Thoracic aorta (tissue), 2 donors: Measurements from ENCODE around the gene KLK1. TPM values are rescaled to one million over a fixed set of nuclear protein-coding genes. Genes with fewer than 3 reads are reported as not detected.
"Not testable (repeated sequence)": the region's sequence is repeated elsewhere in the genome, so short reads cannot be mapped to it uniquely, and the experiment has no call there.

Source experiments
- ATAC-seq: fragments of 150-250 bp; one replicate; pipeline ENCODE4 v1.8.0; 2017; ENCODE audit warnings: low read depth; ENCODE audit not compliant: insufficient number of reproducible peaks, low FRiP score
- DNase-seq: peaks from one replicate; pipeline ENCODE4 v3.0.0-alpha.2; 2020; ENCODE audit warnings: low spot score
- H3K27ac ChIP-seq, 2 donors: fragments of 200-600 bp; sonication (generic); 1 replicate in 1 of 2; 2 replicates in 1 of 2; pipeline ENCODE4 v1.5.1; 2016; ENCODE audit warnings: mild to moderate bottlenecking in 2 of 2, moderate library complexity in 2 of 2
- H3K27me3 ChIP-seq: fragments of 200-600 bp; sonication (generic); replicated peaks from 2 replicates; pipeline ENCODE4 v1.6.0; 2016; ENCODE audit warnings: mild to moderate bottlenecking; ENCODE audit not compliant: insufficient read depth
- H3K36me3 ChIP-seq: fragments of 200-600 bp; sonication (generic); one replicate; pipeline ENCODE4 v1.5.1; 2016
- H3K4me1 ChIP-seq, 2 donors: fragments of 200-600 bp; sonication (generic); 1 replicate in 1 of 2; 2 replicates in 1 of 2; pipeline versions ENCODE4 v1.5.1 to v1.6.0; 2016; ENCODE audit warnings: low read depth in 2 of 2, mild to moderate bottlenecking in 1 of 2; ENCODE audit not compliant: control insufficient read depth in 1 of 2
- H3K4me3 ChIP-seq: fragments of 200-600 bp; sonication (generic); 2 replicates; pipeline ENCODE4 v1.5.1; 2016; ENCODE audit warnings: mild to moderate bottlenecking
- H3K9me3 ChIP-seq: fragments of 200-600 bp; sonication (generic); 2 replicates; pipeline ENCODE4 v1.5.1; 2016
- CTCF ChIP-seq: fragments of 200-600 bp; sonication (generic); IDR thresholded peaks from one replicate; pipeline ENCODE4 v1.5.1; 2019; ENCODE audit warnings: antibody characterized with exemption
- total RNA-seq, 2 donors: library from RNA; depleted of rRNA; stranded (reverse); fragments of >200 nt; gene quantifications; one replicate each; pipeline versions ENCODE4 v1.1.0 to v1.2.3, GENCODE V29; 2016

KLK1 gene
- total RNA-seq, 2 donors from 2014 or later = not detected

- H3K4me3 ChIP-seq = no peak overlapping the region
- ATAC-seq = no peak
- H3K9me3 ChIP-seq = no peaks in the 10 kb centered on the region
- DNase-seq = no peak
- no peaks in the 10 kb centered on the region for H3K36me3 ChIP-seq
- TF ChIP-seq CTCF = no peak
- H3K27me3 ChIP-seq = no peaks in the 10 kb centered on the region
- no peaks in the 10 kb centered on the region for H3K4me1 ChIP-seq
- no peak overlapping the region for H3K27ac ChIP-seq
Measured at GRCh38 chr19:50790922-50791467, 32.6 kb downstream of the KLK1 start.

GRCh38 chr19:50790396-50790795 is 33.2 kb downstream of the KLK1 start, which contains the start of gene ACP4:
Gene ACP4 (plus strand): TSS chr19:50790415. CDS start chr19:50790415, 0 bp downstream.
- no peak within 1 kb of the TSS for H3K27ac ChIP-seq
- no peak within 1 kb of the TSS for H3K4me3 ChIP-seq
- no peak for TF ChIP-seq CTCF
- DNase-seq (no peak), ATAC-seq (no peak)
- H3K36me3 ChIP-seq = no peaks in the 10 kb centered on the region
- no peaks in the 10 kb centered on the region for H3K9me3 ChIP-seq
- no peaks in the 10 kb centered on the region for H3K27me3 ChIP-seq
- H3K4me1 ChIP-seq = no peaks in the 10 kb centered on the region

- H3K9me3 ChIP-seq = no peaks in the 10 kb centered on the region
- no peak overlapping the region for H3K27ac ChIP-seq
- ATAC-seq (no peak), DNase-seq (no peak)
- H3K4me3 ChIP-seq = no peak overlapping the region
- TF ChIP-seq CTCF = no peak
- H3K36me3 ChIP-seq = no peaks in the 10 kb centered on the region
- H3K27me3 ChIP-seq = no peaks in the 10 kb centered on the region
- no peaks in the 10 kb centered on the region for H3K4me1 ChIP-seq
Measured at GRCh38 chr19:50785329-50785728, 38.3 kb downstream of the KLK1 start.

- H3K4me3 ChIP-seq = no peak overlapping the region
- TF ChIP-seq CTCF = no peak
- H3K36me3 ChIP-seq = no peaks in the 10 kb centered on the region
- ATAC-seq = no peak
- H3K27me3 ChIP-seq = no peaks in the 10 kb centered on the region
- H3K27ac ChIP-seq = no peak overlapping the region
- DNase-seq = no peak
- no peaks in the 10 kb centered on the region for H3K4me1 ChIP-seq
- no peaks in the 10 kb centered on the region for H3K9me3 ChIP-seq
Measured at GRCh38 chr19:50784710-50785109, 38.9 kb downstream of the KLK1 start.

- not testable (repeated sequence) for H3K27ac ChIP-seq, H3K27me3 ChIP-seq, H3K9me3 ChIP-seq, H3K4me3 ChIP-seq, ATAC-seq, DNase-seq, H3K36me3 ChIP-seq, H3K4me1 ChIP-seq
Measured at GRCh38 chr19:50783848-50784152, 39.8 kb downstream of the KLK1 start.

- Histone ChIP-seq H3K4me1 (no peaks in the 10 kb centered on the region), H3K4me3 (no peak overlapping the region), H3K9me3 (peaks cover 6% of the 10 kb centered on the region), H3K36me3 (no peaks in the 10 kb centered on the region), H3K27ac (no peak overlapping the region), H3K27me3 (no peaks in the 10 kb centered on the region)
- no peak for TF ChIP-seq CTCF
- DNase-seq (no peak), ATAC-seq (no peak)
Measured at GRCh38 chr19:50780753-50781435, 42.7 kb downstream of the KLK1 start.
